Thyroid gland (tissue), 4 donors: ENCODE measurements around the gene MYH6.

Source experiments
- POLR2A ChIP-seq, 2 donors: fragments of 450-650 bp; IDR thresholded peaks; one replicate each; pipeline ENCODE4 v1.6.1; 2017; ENCODE audit warnings: antibody characterized with exemption in 2 of 2, mild to moderate bottlenecking in 2 of 2, moderate library complexity in 1 of 2
- TF ChIP-seq, protein P1 (sequence below), 6 experiments: fragments of 200-600 bp in 3 of 6; fragments of 450-650 bp in 3 of 6; sonication (generic) in 3 of 6; IDR thresholded peaks; one replicate each; pipeline ENCODE4 v1.5.1; 2016 to 2019; ENCODE audit warnings: antibody characterized with exemption in 6 of 6, mild to moderate bottlenecking in 2 of 6, inconsistent platforms in 1 of 6, moderate library complexity in 1 of 6

DNA sequence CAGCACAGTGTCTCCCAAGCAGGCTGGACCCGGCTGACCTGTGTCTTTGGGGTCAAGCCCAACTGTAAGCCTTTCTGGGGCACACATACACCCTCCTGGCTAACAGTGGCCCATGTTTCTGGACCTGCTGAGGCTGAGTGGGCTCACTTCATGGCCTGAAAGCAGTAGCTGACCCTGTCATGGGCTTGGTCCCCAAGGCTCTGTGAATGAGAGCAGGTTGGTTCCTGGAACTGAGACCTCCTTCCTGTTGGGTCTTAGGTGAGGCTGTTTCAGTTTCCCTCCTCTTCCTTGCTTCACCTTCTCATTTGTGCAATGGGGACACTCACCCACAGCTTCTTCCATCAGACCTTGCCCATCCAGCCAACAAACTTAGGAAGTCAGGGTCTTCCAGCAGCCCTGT is 36.2 kb downstream of the MYH6 start:
- TF ChIP-seq POLR2A (IDR thresholded peaks at IDR 0.05): no peak
- TF ChIP-seq, protein P1, sequence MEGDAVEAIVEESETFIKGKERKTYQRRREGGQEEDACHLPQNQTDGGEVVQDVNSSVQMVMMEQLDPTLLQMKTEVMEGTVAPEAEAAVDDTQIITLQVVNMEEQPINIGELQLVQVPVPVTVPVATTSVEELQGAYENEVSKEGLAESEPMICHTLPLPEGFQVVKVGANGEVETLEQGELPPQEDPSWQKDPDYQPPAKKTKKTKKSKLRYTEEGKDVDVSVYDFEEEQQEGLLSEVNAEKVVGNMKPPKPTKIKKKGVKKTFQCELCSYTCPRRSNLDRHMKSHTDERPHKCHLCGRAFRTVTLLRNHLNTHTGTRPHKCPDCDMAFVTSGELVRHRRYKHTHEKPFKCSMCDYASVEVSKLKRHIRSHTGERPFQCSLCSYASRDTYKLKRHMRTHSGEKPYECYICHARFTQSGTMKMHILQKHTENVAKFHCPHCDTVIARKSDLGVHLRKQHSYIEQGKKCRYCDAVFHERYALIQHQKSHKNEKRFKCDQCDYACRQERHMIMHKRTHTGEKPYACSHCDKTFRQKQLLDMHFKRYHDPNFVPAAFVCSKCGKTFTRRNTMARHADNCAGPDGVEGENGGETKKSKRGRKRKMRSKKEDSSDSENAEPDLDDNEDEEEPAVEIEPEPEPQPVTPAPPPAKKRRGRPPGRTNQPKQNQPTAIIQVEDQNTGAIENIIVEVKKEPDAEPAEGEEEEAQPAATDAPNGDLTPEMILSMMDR (IDR thresholded peaks at IDR 0.05): no peak
